HL-60 (cell line): ENCODE measurements around the gene MISP3.
A peak's percentile ranks its signal among the peaks of the same experiment; 100 is the strongest.

Source experiments
- DNase-seq, 2 experiments: peaks; one replicate each; pipeline ENCODE4 v3.0.0-alpha.2; 2010 to 2020; ENCODE audit warnings: low read depth in 1 of 2, low spot score in 1 of 2
- H3K27ac ChIP-seq: fragments of 250-450 bp; sonication (Bioruptor Pico); replicated peaks from 2 replicates; pipeline ENCODE4 v1.5.1; 2020; ENCODE audit warnings: mild to moderate bottlenecking, moderate library complexity
- H3K27me3 ChIP-seq: fragments of 250-450 bp; sonication (Bioruptor Pico); 2 replicates; pipeline ENCODE4 v1.5.1; 2021; ENCODE audit warnings: mild to moderate bottlenecking, moderate library complexity; ENCODE audit not compliant: insufficient read depth, poor library complexity, severe bottlenecking
- H3K4me3 ChIP-seq: replicated peaks from 2 replicates; pipeline ENCODE4 v1.5.1; 2011; ENCODE audit warnings: mild to moderate bottlenecking, control low read depth, low read length; ENCODE audit not compliant: insufficient read depth
- CTCF ChIP-seq: IDR thresholded peaks from one replicate; pipeline ENCODE4 v1.5.1; 2011; ENCODE audit warnings: low read length, control low read depth, inconsistent platforms; ENCODE audit not compliant: insufficient read depth
- GABPA ChIP-seq: IDR thresholded peaks from 2 replicates; pipeline ENCODE4 v1.6.1; 2012; ENCODE audit warnings: low read depth
- POLR2AphosphoS5 ChIP-seq: IDR thresholded peaks from 2 replicates; pipeline ENCODE4 v1.6.1; 2012; ENCODE audit warnings: low read depth
- REST ChIP-seq: IDR thresholded peaks from 2 replicates; pipeline ENCODE4 v1.6.1; 2012; ENCODE audit warnings: low read depth; ENCODE audit not compliant: insufficient replicate concordance
- SPI1 ChIP-seq: IDR thresholded peaks from 2 replicates; pipeline ENCODE4 v1.6.1; 2012; ENCODE audit warnings: low read depth, mild to moderate bottlenecking, borderline replicate concordance

Gene MISP3

GRCh38 chr19:14111486-14111885, 38.9 kb downstream of the MISP3 start:
- H3K27ac ChIP-seq, result no peak overlapping the region
- DNase-seq, result no peak
- H3K4me3 ChIP-seq, result no peak overlapping the region
- H3K27me3 ChIP-seq, result no peaks in the 10 kb centered on the region
- TF ChIP-seq SPI1 (no peak), POLR2AphosphoS5 (no peak), GABPA (no peak), REST (no peak), CTCF (no peak)

- DNase-seq, result no peak
- TF ChIP-seq REST, result no peak
- no peak for TF ChIP-seq CTCF
- TF ChIP-seq SPI1, result no peak
- TF ChIP-seq POLR2AphosphoS5, result no peak
- no peak for TF ChIP-seq GABPA
- Histone ChIP-seq H3K27me3 (no peaks in the 10 kb centered on the region), H3K4me3 (no peak overlapping the region), H3K27ac (no peak overlapping the region)
Measured at GRCh38 chr19:14112051-14112808, 39.6 kb downstream of the MISP3 start.

- no peak for TF ChIP-seq CTCF
- TF ChIP-seq POLR2AphosphoS5, result no peak
- no peak for TF ChIP-seq SPI1
- TF ChIP-seq REST, result no peak
- TF ChIP-seq GABPA, result no peak
- H3K27ac ChIP-seq, result peak overlapping the region; percentile 53
- DNase-seq, result no peak
Measured at GRCh38 chr19:14112809-14113385, 40.3 kb downstream of the MISP3 start.

More at GRCh38 chr19:14112809-14113385, 40.3 kb downstream of the MISP3 start:
- peak overlapping the region; percentile 68 for H3K4me3 ChIP-seq
- H3K27me3 ChIP-seq, result no peaks in the 10 kb centered on the region
